ENCODE results near the gene GPC4. TPM values are rescaled to one million over a fixed set of nuclear protein-coding genes. Genes with fewer than 3 reads are reported as not detected.
"Not testable (repeated sequence)": the region's sequence is repeated elsewhere in the genome, so short reads cannot be mapped to it uniquely, and the experiment has no call there.

GPC4 gene
- total and polyA plus RNA-seq, 9 of the 15 experiments (the other 6 are each of a cell fraction or from before 2014, with no cell fraction given) = 0.11 TPM; not detected in 8

- TF ChIP-seq ELK3 (CRISPR knock-in tag; IDR thresholded peaks at IDR 0.05) = no peak
- TF ChIP-seq GATAD2A (IDR thresholded peaks at IDR 0.05) = no peak
- TF ChIP-seq DIDO1 (tag; IDR thresholded peaks at IDR 0.05; ENCODE audit: low read depth) = no peak
Observed at GRCh38 chrX:133285341-133285740, 129.9 kb downstream of the GPC4 start (continued).

DNA sequence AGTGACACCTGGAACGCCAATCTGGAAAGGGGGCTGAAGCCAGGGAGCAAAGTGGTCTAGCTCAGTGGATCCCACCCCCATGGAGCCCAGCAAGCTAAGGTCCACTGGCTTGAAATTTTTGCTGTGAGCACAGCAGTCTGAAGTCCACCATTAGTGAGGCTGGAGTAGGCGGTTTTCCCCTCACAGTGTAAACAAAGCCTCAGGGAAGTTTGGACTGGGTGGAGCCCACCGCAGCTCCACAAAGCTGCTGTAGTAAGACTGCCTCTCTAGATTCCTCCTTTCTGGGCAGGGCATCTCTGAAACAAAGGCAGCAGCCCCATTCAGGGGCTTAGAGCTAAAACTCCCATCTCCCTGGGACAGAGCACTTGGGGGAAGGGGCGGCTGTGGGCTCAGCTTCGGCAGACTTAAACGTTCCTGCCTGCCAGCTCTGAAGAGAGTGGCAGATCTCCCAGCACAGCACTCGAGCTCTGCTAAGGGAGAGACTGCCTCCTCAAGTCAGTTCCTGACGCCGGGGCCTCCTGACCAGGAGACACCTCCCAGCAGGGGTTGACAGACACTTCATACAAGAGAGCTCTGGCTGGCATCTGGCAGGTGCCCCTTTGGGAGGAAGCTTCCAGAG is 136.1 kb downstream of the GPC4 start:
- POLR2A ChIA-PET; H3K27ac ChIP-seq (ENCODE audit: extremely low read depth, low read depth, low read length); H2AFZ ChIP-seq (ENCODE audit: low read depth, low read length); BruUV-seq (replicated peaks); H3K9me3 ChIP-seq (replicated peaks; ENCODE audit: control insufficient read depth, insufficient read depth, low read depth, low read length); in situ Hi-C loops (cut with MboI); H3K79me2 ChIP-seq (ENCODE audit: control insufficient read depth, insufficient read depth, low read length); H3K9me1 ChIP-seq (ENCODE audit: control insufficient read depth, insufficient read depth, low read length); DNase-seq (ENCODE audit: extremely low read depth in 1 of 4, low spot score in 3 of 4); H3K27me3 ChIP-seq (ENCODE audit: control insufficient read depth in 2 of 2, insufficient read depth in 2 of 2, low read length in 2 of 2); H3K4me2 ChIP-seq (ENCODE audit: insufficient read depth, low read length); ATAC-seq; H3K4me3 ChIP-seq; H3K36me3 ChIP-seq (ENCODE audit: control insufficient read depth, insufficient read depth, low read length); CTCF ChIA-PET (ENCODE audit: low intra/inter-chr PET ratio); H3K9ac ChIP-seq (ENCODE audit: insufficient read depth in 1 of 2, low read depth in 2 of 2, low read length in 2 of 2); H3K4me1 ChIP-seq (replicated peaks in 1 of 2; ENCODE audit: control insufficient read depth in 2 of 2, insufficient read depth in 2 of 2, low read length in 2 of 2); H4K20me1 ChIP-seq (replicated peaks; ENCODE audit: control insufficient read depth, insufficient read depth, low read length); FAIRE-seq; intact Hi-C loops (cut with micrococcal nuclease): not testable (repeated sequence)
- WGBS (ENCODE audit: insufficient coverage, low coverage, missing lambda C conversion rate) = 0% methylated on average over 4 of the region's 9 CpGs

- Histone ChIP-seq H3K79me2 (ENCODE audit: control insufficient read depth, insufficient read depth, low read length) (no peaks in the 10 kb centered on the region), H4K20me1 (replicated peaks; ENCODE audit: control insufficient read depth, insufficient read depth, low read length) (no peaks in the 10 kb centered on the region), H3K4me3 (no peak overlapping the region), H3K27ac (ENCODE audit: extremely low read depth, low read depth, low read length) (no peak overlapping the region), H3K4me2 (ENCODE audit: insufficient read depth, low read length) (no peak overlapping the region), H3K9me3 (replicated peaks; ENCODE audit: control insufficient read depth, insufficient read depth, low read depth, low read length) (no peaks in the 10 kb centered on the region), H3K9ac (ENCODE audit: insufficient read depth in 1 of 2, low read depth in 2 of 2, low read length in 2 of 2) (no peak overlapping the region), H3K9me1 (ENCODE audit: control insufficient read depth, insufficient read depth, low read length) (no peaks in the 10 kb centered on the region), H2AFZ (ENCODE audit: low read depth, low read length) (no peak overlapping the region), H3K4me1 (replicated peaks in 1 of 2; ENCODE audit: control insufficient read depth in 2 of 2, insufficient read depth in 2 of 2, low read length in 2 of 2) (no peaks in the 10 kb centered on the region), H3K36me3 (ENCODE audit: control insufficient read depth, insufficient read depth, low read length) (no peaks in the 10 kb centered on the region), H3K27me3 (ENCODE audit: control insufficient read depth in 2 of 2, insufficient read depth in 2 of 2, low read length in 2 of 2) (no peaks in the 10 kb centered on the region)
- intact Hi-C loops (cut with micrococcal nuclease) (no loop called here), in situ Hi-C loops (cut with MboI) (no loop called here)
- FAIRE-seq (no peak), ATAC-seq (no peak), DNase-seq (ENCODE audit: extremely low read depth in 1 of 4, low spot score in 3 of 4) (no peak)
- BruUV-seq (replicated peaks) = no TSS peak
- TF ChIP-seq IRF2 (CRISPR knock-in tag; IDR thresholded peaks at IDR 0.05) (no peak), ZNF316 (IDR thresholded peaks at IDR 0.05) (peak; percentile 70), C11orf30 (IDR thresholded peaks at IDR 0.05; ENCODE audit: low read depth) (peak; percentile 32; the same call in 1 of the 2 replicates), MAFG (tag; conservative IDR thresholded peaks at IDR 0.05) (0 out of 2 replicates have a peak, but pooled peaks have one; percentile 35), MAFK (IDR thresholded peaks at IDR 0.05; ENCODE audit: low read length) (peak; percentile 73), MAFF (IDR thresholded peaks at IDR 0.05; ENCODE audit: low read length) (peak; percentile 74)
- TF ChIP-seq, protein P1, sequence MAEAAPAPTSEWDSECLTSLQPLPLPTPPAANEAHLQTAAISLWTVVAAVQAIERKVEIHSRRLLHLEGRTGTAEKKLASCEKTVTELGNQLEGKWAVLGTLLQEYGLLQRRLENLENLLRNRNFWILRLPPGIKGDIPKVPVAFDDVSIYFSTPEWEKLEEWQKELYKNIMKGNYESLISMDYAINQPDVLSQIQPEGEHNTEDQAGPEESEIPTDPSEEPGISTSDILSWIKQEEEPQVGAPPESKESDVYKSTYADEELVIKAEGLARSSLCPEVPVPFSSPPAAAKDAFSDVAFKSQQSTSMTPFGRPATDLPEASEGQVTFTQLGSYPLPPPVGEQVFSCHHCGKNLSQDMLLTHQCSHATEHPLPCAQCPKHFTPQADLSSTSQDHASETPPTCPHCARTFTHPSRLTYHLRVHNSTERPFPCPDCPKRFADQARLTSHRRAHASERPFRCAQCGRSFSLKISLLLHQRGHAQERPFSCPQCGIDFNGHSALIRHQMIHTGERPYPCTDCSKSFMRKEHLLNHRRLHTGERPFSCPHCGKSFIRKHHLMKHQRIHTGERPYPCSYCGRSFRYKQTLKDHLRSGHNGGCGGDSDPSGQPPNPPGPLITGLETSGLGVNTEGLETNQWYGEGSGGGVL (CRISPR knock-in tag; IDR thresholded peaks at IDR 0.05) = no peak
- ChIA-PET CTCF (ENCODE audit: low intra/inter-chr PET ratio) (no interaction called here), POLR2A (no interaction called here)
- 0% methylated on average over 3 of the region's 4 CpGs for WGBS (ENCODE audit: insufficient coverage, low coverage, missing lambda C conversion rate)
Observed at GRCh38 chrX:133273180-133273579, 142.1 kb downstream of the GPC4 start.

All from K562 (cell line).